ENCODE measurements around the gene NLGN3. TPM values are rescaled to one million over a fixed set of nuclear protein-coding genes. Genes with fewer than 3 reads are reported as not detected.

Gene NLGN3
- 0.49 TPM for total RNA-seq
- long read RNA-seq: 0 reads

GRCh38 chrX:71144651-71145050 is at the start of gene NLGN3:
TSS of gene NLGN3 (plus strand) at chrX:71144841. CDS start at chrX:71147750, 2,909 bp downstream.
- DNase-seq (ENCODE audit: missing footprints): no peak
- no peak for ATAC-seq
- intact Hi-C loops (cut with DNase I): no loop called here

- intact Hi-C loops (cut with DNase I): loop anchor here (2.0 kb wide), 1 partner anchor 26 kb away; the partner anchor contains the start of gene SNX12
- DNase-seq (ENCODE audit: missing footprints): no peak
- ATAC-seq: no peak
These were observed 49.6 kb upstream of the NLGN3 start for GRCh38 chrX:71095033-71095432.

- DNase-seq (ENCODE audit: missing footprints) (peak; percentile 95), ATAC-seq (peak; percentile 96)
- intact Hi-C loops (cut with DNase I): loop anchor here (2.0 kb wide), 1 partner anchor 27 kb away; the partner anchor contains the start of gene SNX12
These were observed 49.1 kb upstream of the NLGN3 start, which contains the start of gene FOXO4 for GRCh38 chrX:71095555-71095980. TSS of gene FOXO4 (plus strand) at chrX:71095851. CDS start at chrX:71096529, 678 bp downstream.

GRCh38 chrX:71095981-71096759 is 48.5 kb upstream of the NLGN3 start:
- intact Hi-C loops (cut with DNase I): loop anchor here (2.0 kb wide), 2 partner anchors 27 to 83 kb away; partner anchors contain the start of gene SNX12
- DNase-seq (ENCODE audit: missing footprints) (no peak), ATAC-seq (peak; percentile 81)

GRCh38 chrX:71096760-71097032 is 47.9 kb upstream of the NLGN3 start:
- intact Hi-C loops (cut with DNase I): loop anchor here (2.0 kb wide), 1 partner anchor 82 kb away; no protein-coding TSS in a partner anchor
- DNase-seq (ENCODE audit: missing footprints): no peak
- ATAC-seq: no peak

- intact Hi-C loops (cut with DNase I): no loop called here
- ATAC-seq (no peak), DNase-seq (ENCODE audit: missing footprints) (peak; percentile 71)
These were observed 46.3 kb upstream of the NLGN3 start for GRCh38 chrX:71098302-71098701.

- intact Hi-C loops (cut with DNase I): no loop called here
- ATAC-seq (no peak), DNase-seq (ENCODE audit: missing footprints) (no peak)
These were observed 45.6 kb upstream of the NLGN3 start for GRCh38 chrX:71098951-71099506.

- DNase-seq (ENCODE audit: missing footprints) (no peak), ATAC-seq (no peak)
- intact Hi-C loops (cut with DNase I): no loop called here
These were observed 44.9 kb upstream of the NLGN3 start for GRCh38 chrX:71099736-71100135.

GRCh38 chrX:71100581-71101505 is 43.8 kb upstream of the NLGN3 start:
- intact Hi-C loops (cut with DNase I): no loop called here
- ATAC-seq (no peak), DNase-seq (ENCODE audit: missing footprints) (no peak)

- no peak for ATAC-seq
- intact Hi-C loops (cut with DNase I): no loop called here
- DNase-seq (ENCODE audit: missing footprints): no peak
These were observed 42.3 kb upstream of the NLGN3 start for GRCh38 chrX:71102292-71102691.

- ATAC-seq: no peak
- no peak for DNase-seq (ENCODE audit: missing footprints)
- intact Hi-C loops (cut with DNase I): no loop called here
These were observed 41.3 kb upstream of the NLGN3 start for GRCh38 chrX:71103110-71103983.

- intact Hi-C loops (cut with DNase I): no loop called here
- ATAC-seq: no peak
- DNase-seq (ENCODE audit: missing footprints): no peak
These were observed 39.0 kb upstream of the NLGN3 start for GRCh38 chrX:71105628-71106027.

GRCh38 chrX:71106427-71106826 is 38.2 kb upstream of the NLGN3 start, which contains the start of gene CXorf65:
TSS of gene CXorf65 (minus strand) at chrX:71106740. CDS start at chrX:71106556, 184 bp downstream.
- no peak for ATAC-seq
- intact Hi-C loops (cut with DNase I): no loop called here
- DNase-seq (ENCODE audit: missing footprints): no peak

- DNase-seq (ENCODE audit: missing footprints) (no peak), ATAC-seq (no peak)
- intact Hi-C loops (cut with DNase I): no loop called here
These were observed 37.4 kb upstream of the NLGN3 start for GRCh38 chrX:71107245-71107644.

- DNase-seq (ENCODE audit: missing footprints) (no peak), ATAC-seq (no peak)
- intact Hi-C loops (cut with DNase I): no loop called here
These were observed 36.8 kb upstream of the NLGN3 start for GRCh38 chrX:71107762-71108360.

GRCh38 chrX:71109051-71109450 is 35.6 kb upstream of the NLGN3 start:
- DNase-seq (ENCODE audit: missing footprints): no peak
- no peak for ATAC-seq

GRCh38 chrX:71111141-71111843 is 33.3 kb upstream of the NLGN3 start, which contains the start of gene IL2RG:
TSS of gene IL2RG (minus strand) at chrX:71111577. CDS start at chrX:71111539, 38 bp downstream.
- no peak for ATAC-seq
- intact Hi-C loops (cut with DNase I): no loop called here
- DNase-seq (ENCODE audit: missing footprints): no peak

More at GRCh38 chrX:71109051-71109450, 35.6 kb upstream of the NLGN3 start:
- intact Hi-C loops (cut with DNase I): no loop called here
